Measurements from ENCODE around the gene SYNDIG1. TPM values are rescaled to one million over a fixed set of nuclear protein-coding genes. Genes with fewer than 3 reads are reported as not detected.

Gene SYNDIG1
- total RNA-seq, 6 donors from 2014 or later = 0.30 to 0.37 (median 0.34) TPM; not detected in 3

DNA sequence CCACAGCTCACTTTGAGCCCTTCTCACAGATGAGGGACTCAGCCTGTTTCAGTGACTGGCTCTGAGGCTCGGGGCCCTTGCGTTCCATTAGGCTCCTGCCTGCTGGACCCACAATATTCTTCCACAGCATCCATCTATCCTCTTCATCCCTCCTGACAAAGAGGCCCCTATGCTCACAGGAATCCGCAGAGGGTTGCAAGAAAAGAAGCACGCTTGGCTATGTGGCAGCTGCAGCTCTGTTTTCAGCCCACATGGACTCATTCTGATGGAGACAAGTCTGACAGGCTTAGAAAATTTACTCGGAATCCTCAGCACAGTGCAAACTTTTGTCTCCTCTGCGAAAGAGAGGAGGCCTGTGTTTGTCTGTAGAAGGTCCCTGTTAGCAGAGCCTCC lies 207.5 kb downstream of the SYNDIG1 start:
- ATAC-seq (ENCODE audit: low FRiP score in 2 of 2) (no peak), DNase-seq (no peak)
- H3K4me3 ChIP-seq = no peak overlapping the region
- 72 to 89% methylated on average over 6 of the region's 6 CpGs for WGBS, 2 donors
- no peaks in the 10 kb centered on the region for H3K9me3 ChIP-seq
- no peaks in the 10 kb centered on the region for H3K4me1 ChIP-seq
- no peaks in the 10 kb centered on the region for H3K36me3 ChIP-seq
- no peak overlapping the region for H3K27ac ChIP-seq
- H3K27me3 ChIP-seq = no peaks in the 10 kb centered on the region
- TF ChIP-seq POLR2A (IDR thresholded peaks at IDR 0.05) = no peak
- TF ChIP-seq, protein P1, sequence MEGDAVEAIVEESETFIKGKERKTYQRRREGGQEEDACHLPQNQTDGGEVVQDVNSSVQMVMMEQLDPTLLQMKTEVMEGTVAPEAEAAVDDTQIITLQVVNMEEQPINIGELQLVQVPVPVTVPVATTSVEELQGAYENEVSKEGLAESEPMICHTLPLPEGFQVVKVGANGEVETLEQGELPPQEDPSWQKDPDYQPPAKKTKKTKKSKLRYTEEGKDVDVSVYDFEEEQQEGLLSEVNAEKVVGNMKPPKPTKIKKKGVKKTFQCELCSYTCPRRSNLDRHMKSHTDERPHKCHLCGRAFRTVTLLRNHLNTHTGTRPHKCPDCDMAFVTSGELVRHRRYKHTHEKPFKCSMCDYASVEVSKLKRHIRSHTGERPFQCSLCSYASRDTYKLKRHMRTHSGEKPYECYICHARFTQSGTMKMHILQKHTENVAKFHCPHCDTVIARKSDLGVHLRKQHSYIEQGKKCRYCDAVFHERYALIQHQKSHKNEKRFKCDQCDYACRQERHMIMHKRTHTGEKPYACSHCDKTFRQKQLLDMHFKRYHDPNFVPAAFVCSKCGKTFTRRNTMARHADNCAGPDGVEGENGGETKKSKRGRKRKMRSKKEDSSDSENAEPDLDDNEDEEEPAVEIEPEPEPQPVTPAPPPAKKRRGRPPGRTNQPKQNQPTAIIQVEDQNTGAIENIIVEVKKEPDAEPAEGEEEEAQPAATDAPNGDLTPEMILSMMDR (IDR thresholded peaks at IDR 0.05) = no peak

DNA sequence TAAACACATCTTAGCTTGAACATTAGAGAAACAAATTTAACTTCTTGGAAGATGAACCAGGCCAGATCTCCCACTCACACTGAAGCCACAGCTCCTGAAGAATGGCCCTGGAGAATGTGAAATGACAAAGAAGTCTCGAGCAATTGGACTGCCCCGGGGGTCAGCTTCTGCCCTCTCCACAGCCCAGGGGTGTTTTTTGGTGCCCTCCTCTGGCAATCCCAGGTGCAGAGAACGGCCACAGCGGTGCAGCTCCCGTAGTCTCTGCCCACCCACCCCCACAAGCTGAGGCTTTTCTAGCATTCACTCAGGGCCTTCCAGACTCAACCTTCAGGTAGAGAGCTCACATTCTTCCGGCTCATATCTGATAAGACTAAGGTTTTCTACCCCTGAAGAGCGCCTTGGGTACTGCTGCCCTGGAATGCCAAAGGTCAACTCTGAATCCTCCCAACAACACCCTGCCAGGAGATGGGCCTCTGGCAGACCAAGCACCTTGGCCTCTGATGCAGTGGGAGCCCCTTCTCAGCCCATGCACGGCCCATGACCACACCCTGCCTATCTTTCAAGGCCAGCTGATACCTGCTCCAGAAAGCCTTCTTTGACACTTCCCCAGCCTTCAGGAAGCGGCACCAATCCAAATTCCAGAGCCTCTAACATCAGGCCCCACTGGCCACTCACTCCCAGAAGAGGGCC lies 208.3 kb downstream of the SYNDIG1 start:
- Histone ChIP-seq H3K9me3 (no peaks in the 10 kb centered on the region), H3K36me3 (no peaks in the 10 kb centered on the region), H3K27ac (no peak overlapping the region), H3K27me3 (no peaks in the 10 kb centered on the region), H3K4me1 (no peaks in the 10 kb centered on the region), H3K4me3 (no peak overlapping the region)
- WGBS, 2 donors = 76 to 79% methylated on average over 7 to 9 of the region's 9 CpGs
- ATAC-seq (ENCODE audit: low FRiP score in 2 of 2) (no peak), DNase-seq (no peak)
- TF ChIP-seq EP300 (IDR thresholded peaks at IDR 0.05) (no peak), POLR2AphosphoS5 (IDR thresholded peaks at IDR 0.05) (no peak), POLR2A (IDR thresholded peaks at IDR 0.05) (no peak)
- TF ChIP-seq, protein P1 (IDR thresholded peaks at IDR 0.05) = no peak

DNA sequence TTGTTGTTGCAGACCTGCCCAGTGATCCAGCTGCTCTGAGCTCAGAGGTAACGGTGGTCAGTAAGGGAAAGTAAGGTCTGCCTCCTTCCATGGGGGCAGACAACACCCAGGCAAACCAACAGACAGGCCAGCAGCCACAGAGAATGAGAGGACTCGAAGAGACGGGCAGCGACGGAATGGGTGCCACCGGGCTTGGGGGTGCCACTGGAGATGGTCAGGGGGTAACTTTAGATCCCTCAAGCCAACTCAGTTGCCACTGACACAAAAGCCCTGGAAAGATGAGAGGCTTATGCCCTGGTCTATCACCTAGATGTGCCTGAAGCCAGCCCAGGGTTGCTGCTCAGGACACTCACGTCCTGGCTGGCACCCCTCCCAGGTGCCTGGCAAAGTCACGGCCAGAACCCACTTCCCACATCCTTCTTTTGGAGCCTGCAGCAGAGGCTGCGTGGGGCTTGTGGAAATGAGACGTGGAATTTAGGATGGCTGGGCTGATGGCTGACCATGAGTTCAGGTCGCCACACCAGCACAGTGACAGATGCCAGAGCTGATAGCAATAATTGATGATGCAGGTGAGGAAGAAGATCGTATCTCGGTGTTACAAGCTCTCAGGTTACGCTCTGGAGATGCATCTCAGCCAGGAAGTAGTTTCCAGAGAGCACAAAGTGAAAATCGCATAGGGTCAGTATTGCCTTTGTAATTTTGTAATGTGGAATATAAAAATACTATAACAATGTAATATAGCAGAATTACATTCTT lies 209.1 kb downstream of the SYNDIG1 start:
- WGBS, 2 donors = 65 to 79% methylated on average over 9 to 15 of the region's 15 CpGs

DNA sequence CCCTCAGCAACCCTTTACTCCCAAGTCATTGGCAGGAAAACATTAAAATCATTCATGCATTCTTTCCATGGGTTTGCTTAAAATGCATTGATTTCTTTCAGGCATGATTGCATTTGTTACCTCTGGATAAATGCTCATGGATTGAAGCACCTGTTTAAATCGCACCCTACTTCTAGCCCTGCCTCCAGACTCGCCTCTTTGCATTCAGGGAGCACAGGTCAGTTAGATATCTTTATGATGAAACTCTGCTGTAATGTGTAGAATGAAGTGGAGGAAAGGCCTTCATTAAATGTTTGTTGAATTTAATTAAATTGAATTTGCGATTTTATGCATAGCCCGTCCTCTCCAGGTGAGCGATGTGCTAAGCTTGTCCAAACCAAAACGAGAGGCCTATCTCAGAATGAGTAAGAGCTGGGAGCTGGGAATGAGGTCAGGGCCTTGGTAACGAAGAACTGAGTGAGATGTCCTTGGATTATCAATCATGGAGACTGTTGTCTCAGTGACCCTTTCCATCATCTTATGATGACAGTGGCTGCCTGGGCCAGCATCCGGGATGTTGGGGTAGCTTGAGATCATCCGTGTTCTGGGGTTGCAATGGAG lies 210.1 kb downstream of the SYNDIG1 start:
- ATAC-seq (ENCODE audit: low FRiP score in 2 of 2) (no peak), DNase-seq (no peak)
- Histone ChIP-seq H3K4me1 (no peaks in the 10 kb centered on the region), H3K4me3 (no peak overlapping the region), H3K27me3 (no peaks in the 10 kb centered on the region), H3K27ac (no peak overlapping the region), H3K9me3 (no peaks in the 10 kb centered on the region), H3K36me3 (no peaks in the 10 kb centered on the region)
- TF ChIP-seq POLR2AphosphoS5 (IDR thresholded peaks at IDR 0.05) = no peak
- TF ChIP-seq, protein P1 (IDR thresholded peaks at IDR 0.05) = no peak
- no peak for TF ChIP-seq EP300 (IDR thresholded peaks at IDR 0.05)
- no peak for TF ChIP-seq POLR2A (IDR thresholded peaks at IDR 0.05)
- 78 to 87% methylated on average over 9 of the region's 9 CpGs for WGBS, 2 donors

More for the DNA sequence above, 209.1 kb downstream of the SYNDIG1 start:
- no peaks in the 10 kb centered on the region for H3K4me1 ChIP-seq
- no peaks in the 10 kb centered on the region for H3K27me3 ChIP-seq
- TF ChIP-seq EP300 (IDR thresholded peaks at IDR 0.05) (no peak), POLR2AphosphoS5 (IDR thresholded peaks at IDR 0.05) (no peak), POLR2A (IDR thresholded peaks at IDR 0.05) (no peak)
- TF ChIP-seq, protein P1 (IDR thresholded peaks at IDR 0.05) = no peak
- H3K36me3 ChIP-seq = no peaks in the 10 kb centered on the region
- H3K9me3 ChIP-seq = no peaks in the 10 kb centered on the region
- ATAC-seq (ENCODE audit: low FRiP score in 2 of 2) (no peak), DNase-seq (no peak)
- H3K4me3 ChIP-seq = no peak overlapping the region
- no peak overlapping the region for H3K27ac ChIP-seq
